SK-N-MC (cell line): ENCODE results near the gene LIMS2.

Experiments
- EZH2 ChIP-seq: fragments of 200-600 bp; sonication (generic); IDR thresholded peaks from one replicate; pipeline ENCODE4 v1.6.1; 2017; ENCODE audit warnings: antibody characterized with exemption
- FOXP2 ChIP-seq: optimal IDR thresholded peaks from 2 replicates; pipeline ENCODE3; 2011; ENCODE audit warnings: mild to moderate bottlenecking, moderate library complexity; ENCODE audit not compliant: insufficient read depth; ENCODE audit errors: extremely low read length, control extremely low read depth
- POLR2AphosphoS5 ChIP-seq: IDR thresholded peaks from 2 replicates; pipeline ENCODE4 v1.6.1; 2012; ENCODE audit warnings: mild to moderate bottlenecking, low read depth, low read length, borderline replicate concordance

DNA sequence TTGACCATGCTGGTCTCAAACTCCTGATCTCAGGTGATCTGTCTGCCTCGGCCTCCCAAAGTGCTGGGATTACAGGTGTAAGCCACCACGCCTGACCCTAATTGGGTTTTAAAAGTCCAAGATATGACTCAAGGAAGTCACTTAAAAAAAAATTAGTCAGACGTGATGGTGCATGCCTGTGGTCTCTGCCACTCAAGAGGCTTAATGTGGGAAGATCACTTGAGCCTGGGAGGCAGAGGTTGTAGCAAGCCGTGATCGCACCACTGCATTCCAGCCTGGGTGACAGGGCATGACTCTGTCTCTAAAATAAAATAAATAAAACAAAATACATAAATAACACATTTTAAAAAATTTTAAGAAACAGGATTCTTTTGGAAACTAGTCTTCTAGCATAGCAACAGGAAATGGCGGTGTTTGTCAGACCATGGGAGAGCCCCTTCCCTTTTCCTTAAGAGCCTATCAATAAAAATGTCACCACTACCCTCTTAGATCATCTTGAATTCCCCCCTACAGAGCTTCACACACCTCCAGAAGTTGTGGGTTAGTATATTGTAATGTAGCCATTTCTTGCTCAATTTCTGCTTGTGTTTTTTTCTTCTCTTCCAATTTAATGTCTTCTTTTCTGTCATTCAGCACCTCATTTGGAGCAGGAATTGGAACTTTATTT, 46.1 kb upstream of the LIMS2 start:
- TF ChIP-seq POLR2AphosphoS5: no peak
- TF ChIP-seq EZH2: no peak
- no peak for TF ChIP-seq FOXP2
